HG03066 (cell line): ENCODE results near the gene MED9.

Experiments
- ATAC-seq: cut with Tn5 transposase; IDR thresholded peaks from one replicate; pipeline ENCODE4 v1.9.1; 2021; ENCODE audit warnings: low read depth; ENCODE audit not compliant: unreplicated experiment

The MED9 gene

GRCh38 chr17:17502741-17503565 is 26.2 kb downstream of the MED9 start:
- no peak for ATAC-seq

GRCh38 chr17:17503566-17504130 is 26.8 kb downstream of the MED9 start:
- no peak for ATAC-seq

- ATAC-seq: no peak
These were observed 27.7 kb downstream of the MED9 start for GRCh38 chr17:17504341-17505140.

- no peak for ATAC-seq
These were observed 28.4 kb downstream of the MED9 start for GRCh38 chr17:17505151-17505550.

GRCh38 chr17:17505610-17506171 is 28.9 kb downstream of the MED9 start:
- no peak for ATAC-seq

GRCh38 chr17:17506181-17506741 is 29.5 kb downstream of the MED9 start:
- ATAC-seq: no peak

GRCh38 chr17:17506893-17507464 is 30.2 kb downstream of the MED9 start:
- ATAC-seq: no peak

GRCh38 chr17:17507465-17508011 is 30.7 kb downstream of the MED9 start:
- no peak for ATAC-seq

GRCh38 chr17:17508019-17508535 is 31.3 kb downstream of the MED9 start:
- no peak for ATAC-seq

GRCh38 chr17:17508646-17509591 is 32.1 kb downstream of the MED9 start:
- no peak for ATAC-seq

GRCh38 chr17:17509601-17510425 is 33.0 kb downstream of the MED9 start:
- no peak for ATAC-seq

GRCh38 chr17:17510456-17511292 is 33.9 kb downstream of the MED9 start:
- ATAC-seq: no peak

GRCh38 chr17:17511293-17511741 is 34.5 kb downstream of the MED9 start:
- no peak for ATAC-seq

- no peak for ATAC-seq
These were observed 35.4 kb downstream of the MED9 start for GRCh38 chr17:17511881-17512858.

- no peak for ATAC-seq
These were observed 36.1 kb downstream of the MED9 start for GRCh38 chr17:17512866-17513265.

GRCh38 chr17:17513626-17514025 is 36.8 kb downstream of the MED9 start:
- ATAC-seq: no peak
